ENCODE measurements around the gene FREM2.

FREM2 gene

DNA sequence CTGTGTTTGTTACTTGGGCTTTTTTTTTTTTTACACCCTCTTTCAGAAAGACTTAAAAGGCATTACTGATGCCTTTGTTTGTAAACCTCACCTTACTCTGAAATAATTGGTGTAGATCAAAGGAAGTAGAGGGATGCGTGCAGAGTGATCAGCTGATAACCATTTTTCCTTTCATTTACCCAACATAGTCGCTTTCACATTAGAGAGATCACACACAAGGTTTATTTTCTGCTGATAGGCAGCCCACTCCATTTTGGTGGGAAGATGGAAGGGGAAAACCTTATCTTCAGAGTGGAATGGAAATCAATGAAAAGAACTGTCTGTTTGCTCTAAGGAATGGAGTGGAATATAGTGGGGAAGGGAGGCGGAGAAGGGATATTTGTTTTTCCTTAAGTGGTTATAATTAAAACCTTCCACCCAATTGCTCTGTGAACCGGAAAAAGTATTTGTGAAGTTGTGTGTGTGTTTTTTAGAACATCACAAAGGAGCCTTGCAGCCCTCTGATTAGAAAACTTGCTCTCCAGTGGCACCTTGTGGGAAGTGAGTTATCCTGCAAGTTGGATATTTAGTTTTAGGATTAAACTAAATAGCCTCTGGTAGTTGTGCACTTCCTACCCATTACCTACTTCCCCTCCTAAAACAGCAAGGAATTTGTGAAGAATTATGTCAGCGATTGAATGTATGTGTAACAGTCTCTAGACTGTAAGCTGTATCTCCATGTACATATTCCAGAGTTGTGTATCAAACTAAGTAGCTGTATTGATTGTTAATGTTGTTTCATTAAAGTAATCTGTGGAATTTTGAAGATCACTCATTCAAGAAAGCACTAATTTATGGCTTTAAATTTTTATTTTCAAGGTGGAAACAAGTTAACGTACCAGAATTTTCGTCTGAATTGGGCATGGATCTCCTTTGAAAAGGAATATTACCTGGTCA is 76.8 kb downstream of the FREM2 start:
- peak; percentile 83 for DNase-seq

DNA sequence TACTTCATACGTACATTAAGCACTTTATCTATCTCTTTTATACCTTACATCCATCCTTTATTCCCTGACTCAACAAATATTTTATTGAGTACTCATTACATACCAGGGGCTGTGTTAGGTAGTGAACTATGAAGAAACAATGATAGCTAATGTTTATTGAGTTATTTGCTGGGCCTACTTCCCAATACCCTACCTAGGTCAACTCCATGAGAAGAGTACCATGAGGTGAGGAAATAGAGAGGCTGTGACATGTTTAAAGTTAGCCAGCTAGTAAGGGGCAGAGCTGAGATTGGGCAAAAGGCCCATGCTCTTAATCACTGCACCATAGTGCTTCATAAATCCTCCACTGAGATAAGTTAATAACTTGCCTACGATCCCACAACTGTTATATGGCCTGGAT is 79.9 kb downstream of the FREM2 start:
- no peak for DNase-seq

DNA sequence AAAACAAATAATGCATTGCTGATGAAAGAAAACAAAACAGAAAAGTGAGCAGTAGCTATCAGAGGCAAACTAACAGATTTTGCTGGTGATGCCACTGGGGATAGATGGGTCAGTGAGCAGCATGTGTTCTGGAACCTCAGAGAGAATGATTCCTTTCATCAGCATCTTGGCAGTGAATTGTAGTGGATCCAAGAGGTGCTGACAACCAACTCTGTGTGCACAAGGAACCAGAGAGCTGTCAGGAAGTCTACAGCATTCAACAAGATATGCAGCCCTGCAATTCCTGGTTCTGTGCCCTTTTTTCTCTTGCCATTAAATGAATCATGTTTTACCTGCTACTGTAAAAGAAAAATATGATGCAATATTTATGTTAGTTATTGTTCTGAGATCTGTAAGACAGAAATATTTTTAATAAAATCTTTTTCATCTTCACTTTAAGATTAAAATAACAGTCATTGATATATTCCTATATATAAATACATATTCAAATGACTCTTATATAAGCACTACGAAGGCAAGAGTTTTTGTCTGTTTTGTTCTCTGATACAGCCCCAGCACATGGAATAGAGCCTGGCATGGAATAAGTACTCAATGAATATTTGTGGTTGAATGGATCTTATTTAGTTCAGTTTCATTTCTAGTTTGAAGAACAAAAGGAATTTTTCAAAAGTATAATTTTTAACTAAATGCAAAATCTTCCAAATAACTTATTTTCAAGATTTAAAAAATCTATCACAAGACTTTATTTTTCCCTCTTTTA is 80.8 kb downstream of the FREM2 start:
- no peak for DNase-seq

DNA sequence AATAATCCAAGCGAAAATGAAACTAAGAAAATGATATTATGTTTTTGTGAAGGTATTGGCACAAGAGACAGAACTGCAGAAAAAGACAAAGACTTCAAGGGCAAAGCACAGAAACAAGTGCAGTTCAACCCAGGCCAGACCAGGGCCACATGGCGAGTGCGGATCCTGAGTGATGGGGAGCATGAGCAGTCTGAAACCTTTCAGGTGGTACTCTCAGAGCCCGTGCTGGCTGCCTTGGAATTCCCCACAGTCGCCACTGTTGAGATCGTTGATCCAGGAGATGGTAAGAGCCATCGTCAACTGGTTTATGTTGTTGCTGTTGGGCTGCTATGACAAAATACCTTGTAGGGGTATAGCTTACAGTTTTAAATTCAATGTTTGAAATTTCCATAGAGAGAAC is 82.6 kb downstream of the FREM2 start:
- DNase-seq: no peak

DNA sequence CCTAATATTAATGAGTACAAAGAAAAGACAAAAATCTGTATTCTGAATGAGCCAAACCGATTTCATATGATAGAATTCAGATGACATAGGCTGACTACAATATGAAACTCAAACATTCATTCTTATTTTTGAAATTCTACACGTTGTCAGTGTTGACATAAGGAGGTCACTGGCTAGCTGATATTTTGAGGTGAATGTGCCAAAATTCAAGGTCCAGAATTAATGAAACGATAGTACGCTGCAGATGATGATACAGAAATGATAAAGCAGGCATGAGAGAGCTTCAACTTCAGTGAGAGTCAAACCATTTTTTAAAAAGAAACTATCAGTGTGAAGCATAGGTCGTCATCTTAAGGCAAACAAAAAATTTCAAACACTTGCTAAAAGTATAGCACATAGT is 88.2 kb downstream of the FREM2 start:
- no peak for DNase-seq

DNA sequence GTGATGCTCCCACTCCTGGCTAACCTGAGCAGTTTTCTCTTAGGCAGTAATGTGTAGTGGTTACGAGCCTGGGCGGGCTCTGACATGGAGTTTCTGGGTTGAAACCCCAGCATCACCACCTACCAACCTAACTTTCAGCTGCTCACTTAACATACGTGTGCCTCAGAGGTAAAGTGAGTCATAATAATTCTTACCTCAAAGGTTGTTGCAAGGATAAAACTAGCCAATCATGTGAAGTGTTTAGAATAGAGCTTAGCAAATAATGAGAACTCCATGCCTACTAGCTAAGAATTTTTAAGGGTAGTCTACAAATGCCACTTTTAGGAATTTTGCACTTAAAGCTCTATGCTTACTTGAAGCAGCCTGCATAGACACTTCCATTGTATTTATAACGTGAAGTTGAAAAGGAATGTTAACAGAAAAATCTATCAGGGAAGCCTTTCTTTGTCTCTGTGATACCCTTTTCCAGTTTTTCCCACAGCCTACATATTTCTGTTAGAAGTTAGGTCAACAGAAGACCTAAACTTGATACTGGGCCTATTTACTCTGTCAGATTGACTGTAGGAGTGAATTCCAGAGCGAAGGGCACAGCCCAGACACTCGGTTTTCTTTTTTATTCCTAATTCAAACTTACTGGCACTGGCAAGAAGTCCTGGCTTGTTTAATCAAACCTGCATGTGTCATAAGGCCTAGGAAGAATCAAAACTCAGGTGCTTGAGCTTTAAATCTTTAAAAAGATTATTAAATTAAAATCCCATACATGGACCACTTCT is 90.7 kb downstream of the FREM2 start:
- no peak for DNase-seq

DNA sequence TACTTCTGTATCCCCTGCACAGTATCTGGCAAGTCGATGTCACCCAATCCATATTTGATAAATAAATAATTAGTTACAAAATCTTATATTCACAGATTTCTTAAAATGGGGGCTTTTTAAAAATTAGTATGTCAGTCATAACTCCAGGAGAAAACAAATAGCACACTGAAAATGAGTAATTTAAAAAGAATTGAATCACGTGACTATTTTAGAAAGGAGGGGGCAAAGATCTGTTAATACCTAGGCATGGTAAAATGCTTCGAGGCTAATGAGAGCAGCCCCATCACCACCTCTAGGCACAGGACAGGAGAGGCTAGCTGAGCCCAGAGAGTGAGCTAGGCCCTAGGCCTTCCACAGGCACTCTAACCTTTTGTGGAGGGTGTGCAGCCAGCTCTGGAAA is 94.7 kb downstream of the FREM2 start:
- no peak for DNase-seq

DNA sequence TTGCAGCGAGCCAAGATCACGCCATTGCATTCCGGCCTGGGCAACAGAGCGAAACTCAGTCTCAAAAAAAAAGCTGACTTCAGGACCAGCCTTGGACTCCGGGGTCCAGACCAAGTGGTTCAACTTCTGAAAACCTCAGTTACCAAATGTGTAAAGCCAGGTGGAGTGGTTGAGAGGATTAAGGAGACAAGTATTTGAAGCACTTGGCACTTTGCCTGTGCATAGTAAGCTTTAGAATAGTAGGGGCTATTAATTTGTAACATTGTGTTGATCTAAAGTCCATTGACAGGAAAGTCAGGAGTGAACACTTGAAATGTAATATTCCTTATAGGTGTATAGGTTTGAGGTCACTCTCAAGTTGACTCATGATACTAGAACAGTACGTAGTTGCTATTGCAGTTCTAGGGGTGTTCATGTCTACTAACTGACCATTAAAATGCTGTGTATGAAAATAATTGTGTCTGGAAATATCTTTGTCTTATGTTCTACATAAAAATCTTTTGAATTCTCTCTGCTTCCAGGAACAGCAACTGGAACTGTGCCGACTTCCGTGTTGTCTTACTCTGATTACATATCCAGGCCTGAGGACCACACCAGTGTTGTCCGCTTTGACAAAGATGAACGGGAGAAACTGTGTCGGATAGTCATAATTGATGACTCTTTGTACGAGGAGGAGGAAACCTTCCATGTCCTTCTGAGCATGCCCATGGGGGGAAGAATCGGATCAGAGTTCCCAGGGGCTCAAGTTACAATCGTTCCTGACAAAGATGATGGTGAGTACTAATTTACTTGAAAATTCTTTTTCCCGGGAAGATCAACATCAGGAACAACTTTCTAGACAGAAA is 97.4 kb downstream of the FREM2 start:
- DNase-seq: no peak

DNA sequence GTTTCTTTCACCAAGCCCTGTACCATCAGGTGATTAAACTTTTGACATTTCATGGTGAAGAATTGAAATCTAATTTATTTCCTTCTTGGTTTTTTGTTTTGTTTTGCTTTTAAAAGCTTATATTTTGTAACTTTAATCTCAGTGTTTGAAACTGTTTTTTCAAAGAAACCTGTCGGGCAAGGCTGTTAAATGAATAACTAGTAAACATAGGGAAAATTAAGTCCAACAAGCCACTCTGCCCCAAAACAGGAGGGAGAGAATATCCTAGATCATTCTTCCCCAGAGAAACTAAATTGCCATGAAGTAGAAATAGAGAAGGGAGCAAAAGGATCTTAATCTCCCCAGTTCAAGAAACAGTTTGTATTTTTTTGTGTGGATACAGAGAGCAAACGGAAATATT is 98.2 kb downstream of the FREM2 start:
- DNase-seq: no peak

DNA sequence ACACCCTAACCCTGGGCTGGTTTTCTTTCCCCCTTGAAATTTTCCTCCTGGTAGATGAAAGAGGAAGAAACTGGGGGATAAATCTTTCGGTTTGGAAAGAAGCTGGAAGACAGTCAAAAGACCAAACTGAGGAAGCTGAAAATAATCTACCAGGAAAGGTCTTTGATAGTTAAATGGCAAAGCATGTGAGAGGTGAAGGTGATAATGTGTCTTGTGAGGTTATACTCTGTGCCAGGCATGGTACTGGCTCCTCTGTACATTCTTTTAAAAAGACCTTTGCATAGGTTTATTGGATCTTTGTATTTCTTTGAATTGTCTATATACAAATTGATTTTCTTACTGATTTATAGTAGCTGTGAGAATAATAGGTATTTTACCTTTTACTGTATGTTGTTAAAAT is 98.6 kb downstream of the FREM2 start:
- no peak for DNase-seq

DNA sequence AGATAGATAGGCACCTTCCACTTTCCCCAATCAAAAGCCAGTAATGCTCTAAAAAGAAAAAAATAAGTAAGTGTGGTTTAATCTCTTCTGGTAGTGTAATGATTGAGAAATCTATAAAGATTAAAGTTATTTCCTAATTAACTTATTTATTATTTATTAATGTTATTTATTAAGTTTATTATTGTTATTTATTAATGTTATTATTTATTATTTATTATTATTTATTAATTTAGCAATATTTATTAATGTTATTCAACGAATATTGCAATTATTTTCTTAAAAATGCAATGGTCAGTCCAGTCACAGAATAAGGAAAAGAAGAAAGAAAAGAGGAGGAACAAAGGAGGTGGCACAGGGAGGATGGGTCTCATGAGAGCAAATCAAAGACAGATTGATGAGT is 100.7 kb downstream of the FREM2 start:
- no peak for DNase-seq

DNA sequence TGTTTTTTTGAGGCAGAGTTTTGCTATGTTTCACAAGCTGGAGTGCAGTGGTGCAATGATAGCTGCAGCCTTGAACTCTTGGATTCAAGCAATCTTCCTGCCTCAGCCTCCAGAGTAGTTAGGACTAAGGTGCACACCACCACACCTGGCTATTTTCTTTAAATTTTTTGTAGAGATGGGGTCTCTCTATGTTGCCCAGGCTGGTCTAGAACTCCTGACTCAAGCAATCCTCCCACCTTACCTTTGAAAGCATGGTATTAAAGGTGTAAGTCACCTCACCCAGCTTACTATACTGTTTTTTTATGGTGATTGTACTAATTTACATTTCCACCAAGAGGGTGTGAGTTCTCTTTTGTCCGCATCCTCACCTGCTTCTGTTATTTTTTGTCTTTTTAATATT is 110.0 kb downstream of the FREM2 start:
- DNase-seq: no peak

DNA sequence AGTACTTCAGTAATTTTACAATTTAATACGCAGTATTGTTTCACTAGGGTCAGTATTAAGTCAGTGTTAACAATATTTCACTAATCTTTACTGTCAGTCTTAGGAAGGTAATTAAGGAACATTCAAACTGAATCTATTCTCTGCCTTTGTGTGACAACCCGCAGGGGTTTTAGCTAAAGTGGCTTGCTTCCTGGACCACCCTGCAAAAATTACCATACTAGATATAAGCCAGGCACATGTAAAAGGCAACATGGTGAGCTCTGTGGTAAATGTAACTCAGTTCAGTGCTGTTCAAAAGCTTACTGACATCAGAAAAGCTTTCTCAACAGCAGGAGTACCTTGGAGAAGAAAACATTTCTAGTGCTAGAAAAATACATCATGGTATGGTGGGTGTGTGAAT is 116.7 kb downstream of the FREM2 start:
- peak; percentile 76 for DNase-seq

DNA sequence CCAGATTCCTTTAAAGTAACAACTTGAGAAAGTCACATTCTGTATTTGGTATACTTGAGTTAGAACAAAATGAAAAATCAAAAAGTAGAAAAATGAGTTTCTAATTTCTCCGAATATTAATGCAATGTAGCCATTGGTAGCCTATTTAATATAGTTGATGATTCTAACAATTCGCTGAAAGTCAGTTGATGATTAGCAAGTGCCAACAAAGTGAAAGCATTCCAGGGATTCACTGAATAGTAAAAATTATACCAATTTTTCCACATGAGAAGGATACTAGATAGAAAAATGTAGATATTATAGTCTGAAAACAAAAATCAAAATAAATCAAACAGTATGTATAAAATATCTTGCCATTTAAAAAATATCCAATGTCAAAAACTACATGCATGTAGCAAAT is 117.2 kb downstream of the FREM2 start:
- no peak for DNase-seq

DNA sequence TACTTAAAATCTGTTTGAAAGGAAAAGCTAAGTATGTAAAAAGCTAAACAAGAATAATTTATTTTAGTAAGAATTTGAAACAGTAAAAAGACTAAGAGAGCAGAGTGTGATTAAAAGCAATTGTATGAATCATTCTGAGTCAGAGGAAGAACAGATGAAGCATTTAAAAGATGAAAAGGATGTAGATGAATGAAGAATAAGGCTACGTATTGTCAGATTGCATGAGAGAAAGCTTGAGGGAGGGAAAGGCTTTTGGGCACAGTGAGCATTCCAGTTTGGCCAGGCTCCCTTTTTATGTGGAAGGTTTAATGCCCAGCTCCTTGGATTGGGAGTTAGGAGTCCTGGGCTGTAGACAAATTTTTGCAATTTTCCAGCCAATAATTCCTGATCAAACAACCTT is 117.7 kb downstream of the FREM2 start:
- peak; percentile 18 for DNase-seq

DNA sequence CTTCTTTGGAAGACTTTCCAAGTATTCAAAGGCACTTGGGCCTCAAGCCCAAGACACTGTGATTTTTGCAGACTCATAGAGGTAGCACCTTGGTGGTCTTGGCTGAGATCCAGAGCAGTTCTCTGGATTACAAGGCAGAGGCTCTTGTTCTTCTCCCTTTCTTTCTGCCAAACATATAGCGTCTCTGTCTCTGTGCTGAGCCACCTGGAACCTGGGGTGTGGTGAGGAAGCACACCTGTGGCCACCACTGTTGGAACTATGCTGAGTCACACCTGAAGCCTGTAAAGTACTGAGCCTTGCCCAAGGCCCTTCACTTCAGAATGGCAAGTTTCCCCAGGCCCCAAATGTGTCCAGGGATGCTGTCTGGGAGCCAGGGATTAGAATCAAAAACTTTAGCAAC is 127.5 kb downstream of the FREM2 start:
- DNase-seq: peak; percentile 10

DNA sequence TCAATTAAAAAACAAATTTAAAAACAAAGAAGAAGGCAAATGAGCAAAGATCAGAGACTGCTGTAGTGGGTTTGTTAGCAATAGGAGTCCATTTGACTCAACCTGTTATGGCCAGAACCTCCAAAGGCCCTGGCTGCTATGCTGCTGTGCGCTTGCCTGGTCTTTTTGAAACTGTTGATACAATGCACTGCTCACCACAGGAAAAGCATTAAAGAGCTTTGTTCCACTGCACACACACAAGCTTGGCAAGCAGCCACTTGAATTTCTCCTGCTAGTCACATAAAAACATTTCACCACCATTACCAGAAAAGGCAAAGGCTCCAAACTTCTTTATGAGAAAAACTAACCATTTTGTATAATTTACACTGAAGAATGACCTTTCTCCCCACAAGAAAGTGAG is 132.2 kb downstream of the FREM2 start:
- DNase-seq: peak; percentile 90

DNA sequence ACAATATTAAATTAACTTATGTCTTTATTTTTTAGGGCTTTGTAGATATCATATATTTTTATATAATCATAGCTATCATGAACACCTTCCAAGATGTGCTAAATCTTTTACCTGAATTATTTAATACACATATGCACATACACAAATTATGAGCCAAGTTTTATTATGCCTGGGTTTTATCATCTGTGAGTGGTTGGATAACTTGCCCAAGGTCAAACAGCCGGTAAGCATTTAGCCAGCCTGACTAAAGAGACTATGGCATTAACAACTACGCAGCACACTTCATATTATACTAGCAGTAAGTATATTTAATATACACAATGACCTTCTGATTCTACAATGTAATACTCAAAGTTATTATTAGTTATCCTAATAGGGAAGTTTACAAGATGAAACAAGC is 132.7 kb downstream of the FREM2 start:
- DNase-seq: no peak

DNA sequence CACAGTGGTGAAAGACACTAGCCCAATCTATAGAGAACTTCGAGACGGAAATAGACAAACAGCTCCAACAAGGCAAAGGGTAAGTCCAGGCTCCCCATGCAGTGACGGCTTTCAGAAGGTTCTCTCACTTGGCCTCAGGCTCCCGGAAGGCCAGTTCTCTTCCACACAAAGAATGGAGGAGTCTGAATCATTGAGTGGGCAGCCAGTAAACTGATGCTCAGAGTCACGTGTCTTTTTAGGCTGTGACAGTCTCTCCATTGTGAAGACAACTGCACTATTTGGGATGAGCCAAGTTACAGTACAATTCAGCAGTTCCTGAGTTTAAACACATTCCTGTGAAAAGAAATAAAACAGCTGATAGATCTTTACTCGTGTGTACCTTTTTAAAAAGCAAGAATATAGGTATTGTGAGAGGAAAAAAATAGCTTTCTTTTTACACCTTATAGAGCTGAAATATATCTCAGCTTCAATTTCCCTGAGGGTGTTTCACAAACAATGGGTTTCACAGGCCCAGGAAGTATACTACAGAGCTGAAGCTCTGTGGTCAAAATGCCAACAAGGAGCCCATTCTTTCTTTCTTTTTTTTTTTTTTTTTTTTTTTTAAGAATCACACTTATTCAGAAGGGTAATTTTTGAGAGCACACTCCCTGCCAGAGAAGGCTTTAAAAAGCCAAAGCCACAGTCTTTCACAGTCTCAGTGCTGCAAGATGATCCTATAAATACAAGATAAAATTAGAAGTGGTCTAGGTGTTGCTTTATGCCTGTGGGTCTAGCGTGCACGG is 135.1 kb downstream of the FREM2 start:
- DNase-seq: peak; percentile 14

DNA sequence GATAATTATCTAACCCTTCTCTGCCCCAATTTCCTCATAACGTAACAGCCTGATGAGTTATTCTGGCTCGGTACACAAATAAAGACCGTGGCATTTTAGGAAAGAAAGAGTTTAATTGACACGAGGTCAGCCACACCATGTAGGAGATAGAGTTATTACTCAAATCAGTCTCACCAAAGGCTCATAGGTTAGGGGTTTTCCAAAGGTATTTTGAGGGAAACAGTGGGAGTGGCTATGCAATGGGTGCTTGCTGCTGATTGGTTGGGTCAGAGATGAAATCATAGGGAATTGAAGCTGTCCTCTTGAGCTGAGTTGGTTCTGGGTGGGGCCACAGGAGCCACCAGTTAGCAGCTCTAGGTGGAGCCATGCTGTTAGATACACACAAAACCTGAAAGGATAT is 137.5 kb downstream of the FREM2 start:
- peak; percentile 18 for DNase-seq

DNA sequence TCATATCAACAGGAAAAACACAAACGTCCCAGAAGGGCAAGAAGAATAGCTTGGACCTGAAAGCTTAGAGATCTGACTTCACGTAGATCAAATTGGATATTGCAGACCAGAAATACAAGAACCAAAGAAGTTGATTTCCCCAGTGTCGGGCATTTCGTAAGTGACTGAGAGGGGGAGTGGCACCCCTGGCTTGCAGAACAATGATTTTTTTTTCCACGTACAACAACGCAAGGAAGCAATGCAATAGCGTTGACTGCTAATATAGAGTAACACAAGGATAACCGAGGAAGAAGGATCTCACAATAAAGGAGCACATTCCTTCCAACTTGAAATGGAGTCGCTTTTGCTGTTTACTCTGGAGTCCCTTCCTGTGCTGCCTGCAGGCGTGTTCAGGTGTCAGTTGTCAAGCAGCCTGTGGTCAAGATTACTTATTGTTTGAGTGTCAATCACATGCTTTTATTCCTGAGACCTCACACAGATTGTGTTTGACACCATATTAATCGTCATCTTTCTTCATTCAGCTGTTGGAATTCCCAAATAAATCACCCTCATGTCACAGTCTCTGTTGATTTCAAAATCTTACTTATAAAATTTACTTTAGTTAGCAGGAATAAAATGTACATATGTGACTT is 139.4 kb downstream of the FREM2 start:
- DNase-seq: peak; percentile 32

Data from NCI-H146 (cell line).